HUDEP-2 (cell line): ENCODE results near the gene NR1D2.

Source experiments
- DNase-seq, 76 experiments: peaks; one replicate each; lab custom pipeline; 2025; ENCODE audit not compliant: unreplicated experiment in 76 of 76; lab: John Stamatoyannopoulos, UW

The NR1D2 gene

GRCh38 chr3:23928524-23928923 lies 16.6 kb upstream of the NR1D2 start:
- DNase-seq, result no peak

GRCh38 chr3:23931597-23931996 lies 13.5 kb upstream of the NR1D2 start:
- no peak for DNase-seq

GRCh38 chr3:23932571-23932970 lies 12.5 kb upstream of the NR1D2 start:
- DNase-seq, result no peak

GRCh38 chr3:23934253-23934652 lies 10.8 kb upstream of the NR1D2 start:
- DNase-seq, result no peak

- DNase-seq, result no peak
Observed at GRCh38 chr3:23937296-23937695, 7.8 kb upstream of the NR1D2 start.

- DNase-seq, result peak in 4 of 76 experiments; percentile 9 to 28 (median 15)
Observed at GRCh38 chr3:23938688-23939087, 6.4 kb upstream of the NR1D2 start.

GRCh38 chr3:23940775-23941174 lies 4.3 kb upstream of the NR1D2 start:
- no peak for DNase-seq

GRCh38 chr3:23941440-23941839 lies 3.6 kb upstream of the NR1D2 start:
- DNase-seq, result no peak

GRCh38 chr3:23942546-23942945 lies 2.5 kb upstream of the NR1D2 start:
- DNase-seq, result no peak

- no peak for DNase-seq
Observed at GRCh38 chr3:23944007-23944783, 891 bp upstream of the NR1D2 start.

GRCh38 chr3:23945663-23945912 lies 502 bp downstream of the NR1D2 start:
- no peak for DNase-seq

GRCh38 chr3:23945913-23946687 lies 1.0 kb downstream of the NR1D2 start:
- peak; percentile 7 to 98 (median 94) for DNase-seq

- DNase-seq, result no peak
Observed at GRCh38 chr3:23948761-23949160, 3.7 kb downstream of the NR1D2 start.

- no peak for DNase-seq
Observed at GRCh38 chr3:23949784-23950183, 4.7 kb downstream of the NR1D2 start.

- no peak for DNase-seq
Observed at GRCh38 chr3:23950293-23950692, 5.2 kb downstream of the NR1D2 start.

GRCh38 chr3:23952646-23953045 lies 7.6 kb downstream of the NR1D2 start:
- DNase-seq, result no peak

GRCh38 chr3:23953523-23953922 lies 8.4 kb downstream of the NR1D2 start:
- DNase-seq, result no peak

GRCh38 chr3:23954144-23954543 lies 9.1 kb downstream of the NR1D2 start:
- no peak for DNase-seq

GRCh38 chr3:23956701-23957100 lies 11.6 kb downstream of the NR1D2 start:
- no peak for DNase-seq

- peak in 1 of 76 experiments; percentile 12 for DNase-seq
Observed at GRCh38 chr3:23959135-23959900, 14.2 kb downstream of the NR1D2 start.

GRCh38 chr3:23960649-23961048 lies 15.6 kb downstream of the NR1D2 start:
- no peak for DNase-seq

- no peak for DNase-seq
Observed at GRCh38 chr3:23961066-23961465, 16.0 kb downstream of the NR1D2 start.
